Measurements from ENCODE around the gene NADK2.

DNA sequence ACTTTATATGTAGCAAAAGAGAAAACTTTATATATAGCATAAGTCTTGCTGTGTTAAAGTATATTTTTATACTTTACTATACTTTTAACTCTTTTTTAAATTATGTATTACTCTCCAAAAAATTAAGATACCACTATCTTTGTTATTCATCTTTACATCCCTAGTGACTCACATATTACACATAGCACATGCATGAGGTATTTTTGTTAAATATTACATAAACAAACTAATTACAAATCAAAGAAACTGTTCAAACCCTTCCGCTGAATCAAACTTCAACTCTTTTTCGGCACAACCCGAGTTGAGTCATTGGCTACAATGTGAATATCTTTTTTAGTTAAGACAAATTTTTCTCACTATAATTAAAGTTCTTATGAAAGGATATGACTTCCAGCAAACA is 32.1 kb downstream of the NADK2 start:
- TF ChIP-seq, protein P1, sequence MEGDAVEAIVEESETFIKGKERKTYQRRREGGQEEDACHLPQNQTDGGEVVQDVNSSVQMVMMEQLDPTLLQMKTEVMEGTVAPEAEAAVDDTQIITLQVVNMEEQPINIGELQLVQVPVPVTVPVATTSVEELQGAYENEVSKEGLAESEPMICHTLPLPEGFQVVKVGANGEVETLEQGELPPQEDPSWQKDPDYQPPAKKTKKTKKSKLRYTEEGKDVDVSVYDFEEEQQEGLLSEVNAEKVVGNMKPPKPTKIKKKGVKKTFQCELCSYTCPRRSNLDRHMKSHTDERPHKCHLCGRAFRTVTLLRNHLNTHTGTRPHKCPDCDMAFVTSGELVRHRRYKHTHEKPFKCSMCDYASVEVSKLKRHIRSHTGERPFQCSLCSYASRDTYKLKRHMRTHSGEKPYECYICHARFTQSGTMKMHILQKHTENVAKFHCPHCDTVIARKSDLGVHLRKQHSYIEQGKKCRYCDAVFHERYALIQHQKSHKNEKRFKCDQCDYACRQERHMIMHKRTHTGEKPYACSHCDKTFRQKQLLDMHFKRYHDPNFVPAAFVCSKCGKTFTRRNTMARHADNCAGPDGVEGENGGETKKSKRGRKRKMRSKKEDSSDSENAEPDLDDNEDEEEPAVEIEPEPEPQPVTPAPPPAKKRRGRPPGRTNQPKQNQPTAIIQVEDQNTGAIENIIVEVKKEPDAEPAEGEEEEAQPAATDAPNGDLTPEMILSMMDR (conservative IDR thresholded peaks at IDR 0.05 in 1 of 2, IDR thresholded peaks at IDR 0.05 in 1 of 2; ENCODE audit: low read depth in 1 of 2, low read length in 2 of 2), result no peak
- TF ChIP-seq EZH2 (IDR thresholded peaks at IDR 0.05; ENCODE audit: low read length, missing control alignments), result no peak
